ENCODE results near the gene DYNC1LI1. TPM values are rescaled to one million over a fixed set of nuclear protein-coding genes. Genes with fewer than 3 reads are reported as not detected.

The DYNC1LI1 gene
- total RNA-seq (38.8 and 47.8 TPM in 2 replicates), polyA plus RNA-seq (15.0 and 17.8 TPM in 2 replicates), polyA minus RNA-seq (13.6 and 24.0 TPM in 2 replicates)
- total RNA-seq (2013) = 33.4 TPM

- peak within 1 kb of the TSS; percentile 87 for H3K9ac ChIP-seq (ENCODE audit: low read length)
- peak within 1 kb of the TSS; percentile 94 for H3K4me3 Mint-ChIP-seq
- peaks cover 62% of the 10 kb centered on the region for H3K79me2 ChIP-seq (ENCODE audit: control insufficient read depth, insufficient read depth, low read length)
- peaks cover 7% of the 10 kb centered on the region for H4K20me1 ChIP-seq (ENCODE audit: control insufficient read depth, insufficient read depth, low read length, poor library complexity, severe bottlenecking)
- peak within 1 kb of the TSS; percentile 84 to 93 for H3K27ac ChIP-seq (ENCODE audit: low read length in 2 of 2)
- no peaks in the 10 kb centered on the region for H3K9me3 ChIP-seq (ENCODE audit: control extremely low read depth in 1 of 3, control insufficient read depth in 2 of 3, insufficient read depth in 1 of 3, low read length in 2 of 3)
- intact Hi-C loops (cut with micrococcal nuclease) = loop anchor here (1.0 to 10.0 kb wide), 7 partner anchors 54 to 1147 kb away; partner anchors contain the start of genes CLASP2, CMTM6, CNOT10 and UBP1
- POLR2A ChIA-PET = interaction anchor here (0.7 kb wide), 1 partner anchor 9 kb away, joined by 3 read pairs; no protein-coding TSS in a partner anchor
- peaks cover 3 to 4% of the 10 kb centered on the region in 2 experiments for H3K36me3 ChIP-seq (replicated peaks in 1 of 2; ENCODE audit: control extremely low read depth in 1 of 2, control insufficient read depth in 1 of 2, extremely low read depth in 1 of 2, insufficient read depth in 2 of 2, low read length in 1 of 2)
- peak within 1 kb of the TSS; percentile 94 for H3K27ac Mint-ChIP-seq
- H3K4me3 ChIP-seq (ENCODE audit: control extremely low read depth in 1 of 5, extremely low read depth in 1 of 5, insufficient read depth in 1 of 5, low read depth in 2 of 5, low read length in 4 of 5) = peak within 1 kb of the TSS; percentile 55 to 96 (median 92)
- no peak for TF ChIP-seq EZH2 (IDR thresholded peaks at IDR 0.05; ENCODE audit: borderline replicate concordance, insufficient read depth, low read depth, low read length, poor library complexity, severe bottlenecking)
- TF ChIP-seq CTCF (IDR thresholded peaks at IDR 0.05) = no peak
- no peaks in the 10 kb centered on the region for H3K27me3 Mint-ChIP-seq
- H3K4me2 ChIP-seq (replicated peaks; ENCODE audit: low read depth, low read length, poor library complexity, severe bottlenecking) = peak within 1 kb of the TSS; percentile 88
- peaks cover 22 to 24% of the 10 kb centered on the region in 2 donors for H3K4me1 ChIP-seq (ENCODE audit: control insufficient read depth in 2 of 2, insufficient read depth in 2 of 2, low read length in 2 of 2)
- H2AFZ ChIP-seq (ENCODE audit: insufficient read depth, low read depth, low read length, poor library complexity, severe bottlenecking) = peak within 1 kb of the TSS; percentile 99
- ATAC-seq (ENCODE audit: low read depth) = peak; percentile 96
- no peaks in the 10 kb centered on the region for H3K27me3 ChIP-seq (replicated peaks in 1 of 4; ENCODE audit: control extremely low read depth in 1 of 4, control insufficient read depth in 3 of 4, insufficient read depth in 4 of 4, low read length in 3 of 4)
- peak; percentile 95 for DNase-seq
- no peaks in the 10 kb centered on the region for H3K9me3 Mint-ChIP-seq (ENCODE audit: insufficient read depth)
- under 1% methylated on average over 89 of the region's 89 CpGs for WGBS (ENCODE audit: insufficient coverage)
- CTCF ChIA-PET = no interaction called here
- peaks cover 29% of the 10 kb centered on the region for H3K4me1 Mint-ChIP-seq
These were observed at the start of gene DYNC1LI1 for GRCh38 chr3:32570421-32571191. Gene DYNC1LI1 (minus strand): TSS chr3:32570858. CDS start chr3:32570770, 88 bp downstream.

GRCh38 chr3:32619395-32619794 lies 48.7 kb upstream of the DYNC1LI1 start:
- peaks cover 1 to 7% (median 6%) of the 10 kb centered on the region in 3 donors for H3K9me3 ChIP-seq (ENCODE audit: control extremely low read depth in 1 of 3, control insufficient read depth in 2 of 3, insufficient read depth in 1 of 3, low read length in 2 of 3)
- ChIA-PET CTCF (no interaction called here), POLR2A (no interaction called here)
- intact Hi-C loops (cut with micrococcal nuclease) = no loop called here
- H3K9ac ChIP-seq (ENCODE audit: low read length) = no peak overlapping the region
- no peaks in the 10 kb centered on the region for H3K27me3 ChIP-seq (replicated peaks in 1 of 4; ENCODE audit: control extremely low read depth in 1 of 4, control insufficient read depth in 3 of 4, insufficient read depth in 4 of 4, low read length in 3 of 4)
- DNase-seq (no peak), ATAC-seq (ENCODE audit: low read depth) (no peak)
- no peaks in the 10 kb centered on the region for H3K4me1 ChIP-seq (ENCODE audit: control insufficient read depth in 2 of 2, insufficient read depth in 2 of 2, low read length in 2 of 2)
- Mint-ChIP-seq H3K27me3 (peaks cover 8% of the 10 kb centered on the region), H3K4me1 (no peaks in the 10 kb centered on the region), H3K27ac (no peak overlapping the region), H3K9me3 (ENCODE audit: insufficient read depth) (no peaks in the 10 kb centered on the region), H3K4me3 (no peak overlapping the region)
- H3K36me3 ChIP-seq (replicated peaks in 1 of 2; ENCODE audit: control extremely low read depth in 1 of 2, control insufficient read depth in 1 of 2, extremely low read depth in 1 of 2, insufficient read depth in 2 of 2, low read length in 1 of 2) = no peaks in the 10 kb centered on the region
- H3K79me2 ChIP-seq (ENCODE audit: control insufficient read depth, insufficient read depth, low read length) = no peaks in the 10 kb centered on the region
- H3K4me2 ChIP-seq (replicated peaks; ENCODE audit: low read depth, low read length, poor library complexity, severe bottlenecking) = no peak overlapping the region
- no peaks in the 10 kb centered on the region for H4K20me1 ChIP-seq (ENCODE audit: control insufficient read depth, insufficient read depth, low read length, poor library complexity, severe bottlenecking)
- no peak overlapping the region for H2AFZ ChIP-seq (ENCODE audit: insufficient read depth, low read depth, low read length, poor library complexity, severe bottlenecking)
- TF ChIP-seq CTCF (IDR thresholded peaks at IDR 0.05) = no peak
- TF ChIP-seq EZH2 (IDR thresholded peaks at IDR 0.05; ENCODE audit: borderline replicate concordance, insufficient read depth, low read depth, low read length, poor library complexity, severe bottlenecking) = no peak
- no peak overlapping the region for H3K27ac ChIP-seq (ENCODE audit: low read length in 2 of 2)
- H3K4me3 ChIP-seq (ENCODE audit: control extremely low read depth in 1 of 5, extremely low read depth in 1 of 5, insufficient read depth in 1 of 5, low read depth in 2 of 5, low read length in 4 of 5) = no peak overlapping the region

Measured in B cell (primary cell).